Thoracic aorta (tissue), 2 donors: Measurements from ENCODE around the gene SLC26A4. TPM values are rescaled to one million over a fixed set of nuclear protein-coding genes. Genes with fewer than 3 reads are reported as not detected.

Experiments
- ATAC-seq: fragments of 150-250 bp; one replicate; pipeline ENCODE4 v1.8.0; 2017; ENCODE audit warnings: low read depth; ENCODE audit not compliant: insufficient number of reproducible peaks, low FRiP score
- DNase-seq: peaks from one replicate; pipeline ENCODE4 v3.0.0-alpha.2; 2020; ENCODE audit warnings: low spot score
- H3K27ac ChIP-seq, 2 donors: fragments of 200-600 bp; sonication (generic); 1 replicate in 1 of 2; 2 replicates in 1 of 2; pipeline ENCODE4 v1.5.1; 2016; ENCODE audit warnings: mild to moderate bottlenecking in 2 of 2, moderate library complexity in 2 of 2
- H3K27me3 ChIP-seq: fragments of 200-600 bp; sonication (generic); replicated peaks from 2 replicates; pipeline ENCODE4 v1.6.0; 2016; ENCODE audit warnings: mild to moderate bottlenecking; ENCODE audit not compliant: insufficient read depth
- H3K36me3 ChIP-seq: fragments of 200-600 bp; sonication (generic); one replicate; pipeline ENCODE4 v1.5.1; 2016
- H3K4me1 ChIP-seq, 2 donors: fragments of 200-600 bp; sonication (generic); 1 replicate in 1 of 2; 2 replicates in 1 of 2; pipeline versions ENCODE4 v1.5.1 to v1.6.0; 2016; ENCODE audit warnings: low read depth in 2 of 2, mild to moderate bottlenecking in 1 of 2; ENCODE audit not compliant: control insufficient read depth in 1 of 2
- H3K4me3 ChIP-seq: fragments of 200-600 bp; sonication (generic); 2 replicates; pipeline ENCODE4 v1.5.1; 2016; ENCODE audit warnings: mild to moderate bottlenecking
- H3K9me3 ChIP-seq: fragments of 200-600 bp; sonication (generic); 2 replicates; pipeline ENCODE4 v1.5.1; 2016
- CTCF ChIP-seq: fragments of 200-600 bp; sonication (generic); IDR thresholded peaks from one replicate; pipeline ENCODE4 v1.5.1; 2019; ENCODE audit warnings: antibody characterized with exemption
- total RNA-seq, 2 donors: library from RNA; depleted of rRNA; stranded (reverse); fragments of >200 nt; gene quantifications; one replicate each; pipeline versions ENCODE4 v1.1.0 to v1.2.3, GENCODE V29; 2016

The SLC26A4 gene
- total RNA-seq, 2 donors from 2014 or later, result 0.81 to 1.5 TPM

DNA sequence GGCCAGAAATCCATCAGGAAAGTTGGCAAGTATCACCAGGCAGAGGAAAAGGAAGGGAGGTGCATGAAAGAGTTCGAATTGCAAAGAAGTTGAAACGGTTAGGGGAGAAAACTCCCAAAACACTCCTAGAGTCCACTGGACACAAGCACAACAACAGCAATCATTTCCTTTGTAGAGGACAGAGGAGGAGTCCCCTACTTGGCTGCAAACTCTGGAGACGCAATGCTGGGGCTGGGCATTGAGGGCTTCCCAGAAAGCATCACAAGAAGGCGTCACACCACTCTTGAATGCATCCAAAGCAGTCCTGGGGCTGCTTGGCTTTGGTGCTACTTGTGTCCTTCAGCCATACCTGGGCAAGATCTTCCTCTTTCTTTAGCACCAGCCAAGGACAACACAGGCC, 18.1 kb upstream of the SLC26A4 start:
- H3K4me1 ChIP-seq, result peaks cover 9 to 12% of the 10 kb centered on the region in 2 donors
- TF ChIP-seq CTCF, result no peak
- DNase-seq (no peak), ATAC-seq (no peak)
- no peaks in the 10 kb centered on the region for H3K9me3 ChIP-seq
- no peaks in the 10 kb centered on the region for H3K27me3 ChIP-seq
- H3K36me3 ChIP-seq, result no peaks in the 10 kb centered on the region
- H3K27ac ChIP-seq, result no peak overlapping the region
- H3K4me3 ChIP-seq, result no peak overlapping the region

DNA sequence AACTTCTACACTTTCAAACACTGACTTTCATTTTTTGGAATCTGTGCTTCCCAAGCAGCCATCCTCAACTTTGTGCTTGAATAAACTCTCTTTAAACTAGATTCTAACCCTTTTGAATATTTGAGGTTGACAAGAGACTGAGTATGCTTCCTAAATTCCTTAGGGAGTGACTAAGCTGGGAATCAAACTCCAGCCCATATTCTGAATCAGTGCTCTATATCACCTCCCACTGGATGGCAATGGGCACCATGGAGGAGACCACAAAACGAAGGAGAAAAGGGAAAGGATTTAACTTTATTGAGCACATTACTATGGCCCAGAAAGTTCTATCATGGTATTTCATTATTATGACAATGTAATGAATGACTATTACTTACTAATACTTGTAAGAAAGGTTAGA, 17.2 kb upstream of the SLC26A4 start:
- no peaks in the 10 kb centered on the region for H3K9me3 ChIP-seq
- H3K36me3 ChIP-seq, result no peaks in the 10 kb centered on the region
- H3K27ac ChIP-seq, result no peak overlapping the region
- DNase-seq, result no peak
- no peaks in the 10 kb centered on the region for H3K27me3 ChIP-seq
- H3K4me1 ChIP-seq, result peaks cover 9 to 12% of the 10 kb centered on the region in 2 donors
- TF ChIP-seq CTCF, result no peak
- no peak overlapping the region for H3K4me3 ChIP-seq
- no peak for ATAC-seq

- no peak overlapping the region for H3K27ac ChIP-seq
- H3K4me1 ChIP-seq, result peaks cover 9 to 12% of the 10 kb centered on the region in 2 donors
- no peak for DNase-seq
- no peaks in the 10 kb centered on the region for H3K9me3 ChIP-seq
- TF ChIP-seq CTCF, result no peak
- H3K27me3 ChIP-seq, result no peaks in the 10 kb centered on the region
- no peak overlapping the region for H3K4me3 ChIP-seq
- no peaks in the 10 kb centered on the region for H3K36me3 ChIP-seq
- ATAC-seq, result no peak
Measured at GRCh38 chr7:107643938-107644308, 16.7 kb upstream of the SLC26A4 start.

GRCh38 chr7:107644309-107644974, 16.2 kb upstream of the SLC26A4 start:
- ATAC-seq (no peak), DNase-seq (no peak)
- Histone ChIP-seq H3K36me3 (no peaks in the 10 kb centered on the region), H3K4me3 (peak overlapping the region; percentile 23), H3K9me3 (no peaks in the 10 kb centered on the region), H3K27ac (no peak overlapping the region), H3K27me3 (no peaks in the 10 kb centered on the region), H3K4me1 (peaks cover 9 to 12% of the 10 kb centered on the region in 2 donors)
- no peak for TF ChIP-seq CTCF

DNA sequence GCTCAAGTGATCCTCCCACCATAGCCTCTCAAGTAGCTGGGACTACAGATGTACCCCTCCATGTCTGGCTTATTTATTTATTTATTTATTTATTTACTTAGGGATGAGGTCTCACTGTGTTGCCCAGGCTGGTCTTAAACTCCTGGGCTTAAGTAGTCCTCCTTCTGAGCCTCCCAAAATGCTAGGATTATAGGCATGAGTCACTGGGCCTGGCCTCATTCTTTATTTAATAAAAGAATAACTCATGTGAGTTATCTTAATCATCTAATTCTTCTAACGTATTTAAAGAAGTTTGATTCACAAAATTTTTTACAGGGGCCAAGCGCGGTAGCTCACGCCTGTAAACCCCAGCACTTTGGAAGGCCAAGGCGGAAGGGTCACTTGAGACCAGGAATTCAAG, 8.0 kb upstream of the SLC26A4 start:
- H3K27me3 ChIP-seq, result no peaks in the 10 kb centered on the region
- H3K4me3 ChIP-seq, result no peak overlapping the region
- no peak overlapping the region for H3K27ac ChIP-seq
- no peak for DNase-seq
- TF ChIP-seq CTCF, result no peak
- ATAC-seq, result no peak
- no peaks in the 10 kb centered on the region for H3K9me3 ChIP-seq
- no peaks in the 10 kb centered on the region for H3K4me1 ChIP-seq
- no peaks in the 10 kb centered on the region for H3K36me3 ChIP-seq
